Pulmonary artery endothelial cell (primary cell): Measurements from ENCODE around the gene CA11. TPM values are rescaled to one million over a fixed set of nuclear protein-coding genes. Genes with fewer than 3 reads are reported as not detected.

ENCODE experiments used
- DNase-seq: peaks from one replicate; pipeline ENCODE4 v3.0.0-alpha.2; 2011; ENCODE audit warnings: low read depth, low spot score
- total RNA-seq: library from RNA; depleted of rRNA; stranded (reverse); fragments of >200 nt; gene quantifications from 2 replicates; pipeline ENCODE4 v1.2.3, GENCODE V29; 2014

The CA11 gene
- total RNA-seq, 1 donor from 2014 or later, result 3.2 TPM

GRCh38 chr19:48588670-48589401 lies 57.2 kb downstream of the CA11 start:
- DNase-seq, result no peak

Other genes with a start within 250 kb of the CA11 start
- 35.5 and 64.0 TPM in 2 replicates for gene GRWD1, start 200.2 kb downstream of the CA11 start, total RNA-seq
- gene KCNJ14, start 190.6 kb downstream of the CA11 start, total RNA-seq, result 0.20 and 0.39 TPM in 2 replicates
- 58.2 and 68.4 TPM in 2 replicates for gene CYTH2, start 176.8 kb downstream of the CA11 start, total RNA-seq
- under 0.01 and 0.04 TPM in 2 replicates for gene LMTK3, start 134.4 kb downstream of the CA11 start, total RNA-seq
- 0.07 TPM in 1 of 2 replicates, not detected in the other for gene SULT2B1, start 94.0 kb downstream of the CA11 start, total RNA-seq
- not detected in 2 replicates for gene SPACA4, start 39.4 kb downstream of the CA11 start, total RNA-seq
- 0.73 and 0.99 TPM in 2 replicates for gene FAM83E, start 31.1 kb downstream of the CA11 start, total RNA-seq
- 1,737 and 2,640 TPM in 2 replicates for gene RPL18, start 27.0 kb downstream of the CA11 start, total RNA-seq
- gene SPHK2, start 26.7 kb downstream of the CA11 start, total RNA-seq, result 6.7 and 9.2 TPM in 2 replicates
- 0.85 and 2.2 TPM in 2 replicates for gene DBP, start 8.8 kb downstream of the CA11 start, total RNA-seq
- gene NTN5, start 26.8 kb upstream of the CA11 start, total RNA-seq, result 0.07 TPM in 1 of 2 replicates, not detected in the other
- gene FUT2, start 49.8 kb upstream of the CA11 start, total RNA-seq, result not detected in 2 replicates
- gene MAMSTR, start 73.5 kb upstream of the CA11 start, total RNA-seq, result 0.14 and 0.20 TPM in 2 replicates
- gene RASIP1, start 94.4 kb upstream of the CA11 start, total RNA-seq, result 70.1 and 71.7 TPM in 2 replicates
- 0.28 and 0.33 TPM in 2 replicates for gene IZUMO1, start 100.7 kb upstream of the CA11 start, total RNA-seq
- 8.0 and 10.3 TPM in 2 replicates for gene FUT1, start 106.5 kb upstream of the CA11 start, total RNA-seq
- gene FGF21, start 109.3 kb upstream of the CA11 start, total RNA-seq, result not detected in 2 replicates
- 49.7 and 53.2 TPM in 2 replicates for gene BCAT2, start 164.8 kb upstream of the CA11 start, total RNA-seq
- gene HSD17B14, start 190.3 kb upstream of the CA11 start, total RNA-seq, result 4.8 and 6.4 TPM in 2 replicates
- gene PLEKHA4, start 222.4 kb upstream of the CA11 start, total RNA-seq, result 5.1 and 6.1 TPM in 2 replicates
- gene PPP1R15A, start 226.2 kb upstream of the CA11 start, total RNA-seq, result 32.3 and 35.6 TPM in 2 replicates